Ishikawa (cell line): ENCODE results near the gene FSTL3.

Experiments
- CEBPB ChIP-seq: IDR thresholded peaks from 2 replicates; pipeline ENCODE4 v1.6.1; 2012
- CREB1 ChIP-seq: IDR thresholded peaks from 2 replicates; pipeline ENCODE4 v1.6.1; 2012; ENCODE audit warnings: low read depth
- EGR1 ChIP-seq: IDR thresholded peaks from 2 replicates; pipeline ENCODE4 v1.6.1; 2012
- EP300 ChIP-seq: IDR thresholded peaks from 2 replicates; pipeline ENCODE4 v1.6.1; 2012; ENCODE audit warnings: borderline replicate concordance
- FOXM1 ChIP-seq: IDR thresholded peaks from 2 replicates; pipeline ENCODE4 v1.6.1; 2012; ENCODE audit warnings: low read depth, borderline replicate concordance
- MAX ChIP-seq: IDR thresholded peaks from 2 replicates; pipeline ENCODE4 v1.6.1; 2012
- NFIC ChIP-seq: IDR thresholded peaks from 2 replicates; pipeline ENCODE4 v1.6.1; 2012
- RAD21 ChIP-seq: IDR thresholded peaks from 2 replicates; pipeline ENCODE4 v1.6.1; 2012; ENCODE audit warnings: low read depth
- REST ChIP-seq: IDR thresholded peaks from 2 replicates; pipeline ENCODE4 v1.6.1; 2012; ENCODE audit warnings: low read depth, mild to moderate bottlenecking
- TAF1 ChIP-seq: IDR thresholded peaks from 2 replicates; pipeline ENCODE4 v1.6.1; 2012; ENCODE audit warnings: low read depth, mild to moderate bottlenecking
- TCF12 ChIP-seq: IDR thresholded peaks from 2 replicates; pipeline ENCODE4 v1.6.1; 2012; ENCODE audit warnings: low read depth
- TEAD4 ChIP-seq: IDR thresholded peaks from 2 replicates; pipeline ENCODE4 v1.6.1; 2012
- USF1 ChIP-seq: IDR thresholded peaks from 2 replicates; pipeline ENCODE4 v1.6.1; 2012
- YY1 ChIP-seq: IDR thresholded peaks from 2 replicates; pipeline ENCODE4 v1.6.1; 2012; ENCODE audit warnings: low read depth
- ZBTB7A ChIP-seq: IDR thresholded peaks from 2 replicates; pipeline ENCODE4 v1.6.1; 2012; ENCODE audit warnings: low read depth

FSTL3 gene

GRCh38 chr19:651114-651818 lies 24.9 kb upstream of the FSTL3 start:
- TF ChIP-seq TCF12, result no peak
- TF ChIP-seq EGR1, result no peak
- TF ChIP-seq EP300, result no peak
- no peak for TF ChIP-seq USF1
- no peak for TF ChIP-seq NFIC
- no peak for TF ChIP-seq TEAD4
- no peak for TF ChIP-seq CEBPB
- TF ChIP-seq REST, result no peak
- no peak for TF ChIP-seq YY1
- TF ChIP-seq RAD21, result no peak
- TF ChIP-seq FOXM1, result no peak
- no peak for TF ChIP-seq TAF1
- no peak for TF ChIP-seq CREB1
- TF ChIP-seq ZBTB7A, result no peak
- no peak for TF ChIP-seq MAX

- TF ChIP-seq REST (no peak), CREB1 (no peak), YY1 (no peak), CEBPB (no peak), MAX (no peak), EGR1 (no peak), EP300 (no peak), TCF12 (no peak), TAF1 (no peak), USF1 (no peak), TEAD4 (no peak), NFIC (no peak), RAD21 (no peak)
Measured at GRCh38 chr19:651991-652390, 24.2 kb upstream of the FSTL3 start.

- TF ChIP-seq EP300 (no peak), RAD21 (no peak), MAX (no peak), NFIC (no peak)
Measured at GRCh38 chr19:652467-653389, 23.5 kb upstream of the FSTL3 start.

- no peak for TF ChIP-seq TAF1
- no peak for TF ChIP-seq CEBPB
- TF ChIP-seq TEAD4, result no peak
- TF ChIP-seq REST, result no peak
- TF ChIP-seq MAX, result no peak
- TF ChIP-seq NFIC, result no peak
- TF ChIP-seq TCF12, result no peak
- TF ChIP-seq EP300, result no peak
- no peak for TF ChIP-seq ZBTB7A
- TF ChIP-seq FOXM1, result no peak
- TF ChIP-seq EGR1, result no peak
- TF ChIP-seq YY1, result no peak
- no peak for TF ChIP-seq RAD21
- no peak for TF ChIP-seq USF1
Measured at GRCh38 chr19:653425-653824, 22.8 kb upstream of the FSTL3 start.
